Measurements from ENCODE around the gene RRN3.

- no peak for TF ChIP-seq ZNF274 (IDR thresholded peaks at IDR 0.05; ENCODE audit: low read depth, low read length)
- no peak for TF ChIP-seq CTCF (IDR thresholded peaks at IDR 0.05 in 2 of 3, conservative IDR thresholded peaks at IDR 0.05 in 1 of 3; ENCODE audit: borderline replicate concordance in 1 of 3, insufficient read depth in 1 of 3, low read depth in 2 of 3, low read length in 2 of 3)
- TF ChIP-seq POLR2AphosphoS5 (IDR thresholded peaks at IDR 0.05; ENCODE audit: low read depth, low read length) = no peak
- TF ChIP-seq REST (IDR thresholded peaks at IDR 0.05; ENCODE audit: low read depth) = no peak
Observed at GRCh38 chr16:15054357-15055140, 39.5 kb downstream of the RRN3 start.

Data from HCT116 (cell line).